HG03064 (cell line): Measurements from ENCODE around the gene FBXL20.

Experiments
- ATAC-seq: cut with Tn5 transposase; IDR thresholded peaks from one replicate; pipeline ENCODE4 v1.9.1; 2021; ENCODE audit warnings: low read depth; ENCODE audit not compliant: unreplicated experiment

FBXL20 gene

DNA sequence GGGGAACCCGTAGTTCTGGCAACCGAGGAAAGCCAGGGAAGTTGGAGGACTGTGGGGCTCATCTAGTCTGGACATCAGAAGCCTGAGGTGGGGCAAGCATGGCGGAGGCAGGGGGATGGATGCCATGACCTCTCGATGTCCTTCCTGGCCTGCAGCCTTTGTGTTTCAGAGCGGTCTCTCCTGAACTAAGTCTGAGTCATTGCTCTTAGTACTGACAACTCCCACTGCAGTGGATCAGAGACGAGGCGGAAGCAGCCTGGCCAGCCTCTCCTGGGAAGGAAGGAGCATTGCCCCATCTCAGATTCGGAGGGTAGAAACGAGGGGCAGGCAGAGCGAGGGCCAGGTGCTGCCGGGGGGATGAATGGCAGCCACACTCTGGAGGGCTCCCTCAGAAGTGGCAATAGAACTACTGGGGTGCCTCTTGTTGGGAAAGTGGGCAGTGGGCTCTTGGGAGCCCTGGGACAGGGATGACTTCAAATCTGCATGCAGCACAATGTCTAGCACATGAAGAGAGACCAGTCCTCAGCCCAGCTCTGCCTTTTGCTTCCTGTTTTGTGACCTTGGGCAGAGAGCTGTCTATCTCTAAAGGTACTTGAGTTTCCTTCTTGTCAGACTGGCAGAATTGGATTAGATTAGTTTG is 172.0 kb downstream of the FBXL20 start:
- no peak for ATAC-seq

GRCh38 chr17:39227364-39227919 is 174.0 kb downstream of the FBXL20 start:
- ATAC-seq = no peak

DNA sequence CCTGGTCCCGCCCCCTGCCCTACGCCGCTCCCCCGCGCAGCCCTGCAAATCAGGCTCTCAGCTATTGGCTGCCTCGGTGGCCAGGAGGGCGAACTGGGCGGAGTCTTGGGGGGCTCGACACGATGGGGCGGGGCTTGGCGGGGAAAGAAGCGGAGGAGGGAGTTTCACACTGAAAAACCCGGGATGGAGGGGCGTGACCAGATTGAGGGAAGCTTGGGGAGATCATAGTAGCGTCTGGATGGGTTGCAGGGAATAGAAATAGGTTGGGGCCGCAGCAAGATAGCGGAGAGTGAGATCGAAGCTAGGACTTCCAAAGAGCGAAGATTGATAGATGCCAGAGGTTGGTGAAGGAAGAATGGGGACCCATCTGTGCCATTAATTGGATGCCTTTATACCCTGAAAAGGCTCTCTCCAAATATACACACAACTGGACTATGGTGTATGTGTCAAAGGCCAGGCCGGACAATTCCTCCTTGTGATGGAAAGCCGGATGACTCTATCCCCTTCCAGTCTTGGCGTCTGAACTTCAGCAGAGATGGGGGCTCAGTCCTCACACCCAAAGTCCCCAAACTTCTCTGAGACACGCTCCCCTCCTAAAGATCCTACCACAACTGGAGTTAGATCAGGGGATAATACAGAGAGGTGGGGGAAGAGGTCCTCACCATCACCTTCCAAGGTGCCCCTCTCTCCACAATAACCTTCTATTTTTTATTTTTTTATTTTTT is 175.3 kb downstream of the FBXL20 start:
- no peak for ATAC-seq

GRCh38 chr17:39225308-39225958 is 176.0 kb downstream of the FBXL20 start, which contains the start of gene STAC2:
Gene STAC2 (minus strand): TSS chr17:39225945. CDS start chr17:39225502, 443 bp downstream.
- ATAC-seq = no peak

DNA sequence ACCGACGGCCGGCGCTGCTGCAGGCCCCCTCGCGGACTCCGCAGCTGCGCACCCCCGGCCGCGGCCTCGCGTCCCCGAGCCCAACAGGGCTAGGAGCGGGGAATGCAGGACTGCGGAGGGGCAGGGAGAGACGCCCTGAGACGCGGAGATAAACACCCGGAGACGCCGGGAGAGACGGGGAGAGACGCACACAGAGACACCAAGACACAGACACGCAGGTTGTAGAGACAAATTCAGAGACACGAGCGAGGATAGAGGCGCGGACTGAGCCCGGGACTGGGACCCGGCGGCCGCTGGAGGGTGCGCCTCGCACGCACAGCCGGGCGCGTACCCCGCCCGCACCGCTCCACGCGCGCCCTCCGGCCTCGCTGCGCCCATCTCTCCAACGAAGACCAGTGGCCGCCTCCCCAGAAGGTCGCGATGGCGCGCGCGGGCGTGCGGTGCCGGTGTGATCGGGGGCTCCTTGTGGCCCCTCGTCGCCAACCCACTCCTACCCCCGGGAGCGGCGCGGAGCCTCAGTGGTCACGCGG is 176.6 kb downstream of the FBXL20 start:
- no peak for ATAC-seq

- ATAC-seq = no peak
These were observed 177.3 kb downstream of the FBXL20 start for GRCh38 chr17:39223907-39224777.

GRCh38 chr17:39222866-39223834 is 178.3 kb downstream of the FBXL20 start:
- ATAC-seq = no peak

GRCh38 chr17:39222151-39222550 is 179.3 kb downstream of the FBXL20 start:
- no peak for ATAC-seq

GRCh38 chr17:39221572-39221971 is 179.9 kb downstream of the FBXL20 start:
- ATAC-seq = no peak

DNA sequence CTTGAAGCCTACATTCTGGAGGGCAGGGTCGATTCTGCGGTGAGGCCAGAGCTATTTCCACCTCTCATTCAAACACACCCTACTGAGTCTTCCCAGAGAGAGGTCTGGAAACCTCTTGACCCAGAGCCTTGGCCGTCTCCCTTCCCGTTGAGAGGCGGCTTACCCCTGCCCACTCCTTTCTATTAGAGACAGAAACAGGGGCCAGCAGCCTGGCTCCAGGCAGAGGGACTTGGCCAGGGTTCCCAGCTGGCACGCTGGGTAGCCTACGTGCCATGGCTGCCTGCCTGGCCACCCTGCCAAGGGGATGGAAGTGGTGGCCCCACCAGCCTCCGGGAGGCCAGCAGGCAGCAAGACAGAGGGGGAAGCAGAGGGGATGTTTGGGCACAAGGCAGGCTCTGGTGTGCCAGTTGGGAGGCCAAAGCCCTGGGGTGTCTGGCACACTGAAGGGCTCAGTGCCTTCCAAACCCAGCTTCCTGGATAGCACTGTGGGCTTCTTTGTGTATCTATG is 181.7 kb downstream of the FBXL20 start:
- ATAC-seq = no peak

GRCh38 chr17:39218906-39219305 is 182.5 kb downstream of the FBXL20 start:
- ATAC-seq = no peak

DNA sequence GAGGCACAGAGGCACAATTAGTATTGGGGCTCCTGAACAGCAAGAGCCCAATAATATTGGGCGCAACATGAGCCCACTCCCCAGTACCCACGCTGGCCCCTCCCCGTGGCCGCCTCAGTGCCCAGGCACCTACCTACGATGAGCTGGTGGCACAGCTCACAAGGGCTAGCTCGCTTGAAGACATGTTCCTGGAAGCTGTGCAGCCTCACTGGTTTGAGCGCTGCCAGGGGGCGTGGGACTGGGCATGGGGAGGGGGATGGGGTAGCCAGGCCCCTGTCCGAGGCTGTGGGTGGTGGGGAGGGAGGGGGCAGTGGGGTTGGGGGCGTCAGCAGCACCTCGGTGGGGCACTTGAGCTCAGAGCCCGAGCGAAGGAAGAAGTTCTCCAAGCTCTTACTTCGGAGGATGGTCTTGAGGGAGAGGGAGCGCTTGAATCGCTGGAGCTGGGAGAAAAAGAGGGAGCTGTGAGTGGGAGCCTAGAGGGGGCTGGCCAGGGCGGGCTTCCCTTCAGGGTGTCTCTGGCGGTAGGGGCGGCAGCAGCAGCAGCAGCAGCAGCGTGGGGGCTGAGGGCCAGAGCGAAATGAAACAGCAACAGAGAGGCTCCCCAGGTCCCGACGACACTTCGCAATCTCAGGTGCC is 183.6 kb downstream of the FBXL20 start:
- no peak for ATAC-seq

GRCh38 chr17:39213852-39214251 is 187.6 kb downstream of the FBXL20 start:
- no peak for ATAC-seq

DNA sequence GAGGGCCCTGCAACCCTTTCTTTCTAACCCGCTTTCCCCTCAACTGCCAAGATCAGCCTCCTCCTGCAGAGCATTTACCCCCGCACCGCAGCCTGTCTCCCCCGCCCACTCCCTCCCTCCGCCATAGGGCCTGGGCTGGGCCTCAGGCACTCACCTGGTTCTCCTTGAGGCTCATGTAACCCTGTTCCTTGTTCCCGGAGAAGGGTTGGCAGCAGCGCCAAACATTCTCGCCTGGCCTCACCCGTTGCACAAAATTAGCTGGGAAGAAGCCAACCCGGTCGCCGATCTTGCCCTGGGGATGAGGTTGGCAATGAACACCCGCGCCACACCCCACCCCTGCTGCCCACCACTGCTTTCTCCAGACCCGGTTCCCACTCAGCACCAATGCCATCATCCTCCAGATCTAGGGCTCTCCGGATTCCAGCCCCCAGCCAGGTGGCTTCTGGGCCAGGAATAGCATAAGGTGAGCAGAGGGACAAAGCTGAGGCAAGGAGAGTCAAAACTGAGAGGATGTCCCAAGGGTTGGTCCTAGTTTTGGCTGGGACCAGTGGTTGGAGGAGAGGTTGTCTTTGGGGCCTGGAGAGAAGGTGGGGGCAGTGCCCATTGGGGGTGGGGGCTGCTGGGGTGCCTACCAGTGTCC is 188.5 kb downstream of the FBXL20 start:
- ATAC-seq = no peak

DNA sequence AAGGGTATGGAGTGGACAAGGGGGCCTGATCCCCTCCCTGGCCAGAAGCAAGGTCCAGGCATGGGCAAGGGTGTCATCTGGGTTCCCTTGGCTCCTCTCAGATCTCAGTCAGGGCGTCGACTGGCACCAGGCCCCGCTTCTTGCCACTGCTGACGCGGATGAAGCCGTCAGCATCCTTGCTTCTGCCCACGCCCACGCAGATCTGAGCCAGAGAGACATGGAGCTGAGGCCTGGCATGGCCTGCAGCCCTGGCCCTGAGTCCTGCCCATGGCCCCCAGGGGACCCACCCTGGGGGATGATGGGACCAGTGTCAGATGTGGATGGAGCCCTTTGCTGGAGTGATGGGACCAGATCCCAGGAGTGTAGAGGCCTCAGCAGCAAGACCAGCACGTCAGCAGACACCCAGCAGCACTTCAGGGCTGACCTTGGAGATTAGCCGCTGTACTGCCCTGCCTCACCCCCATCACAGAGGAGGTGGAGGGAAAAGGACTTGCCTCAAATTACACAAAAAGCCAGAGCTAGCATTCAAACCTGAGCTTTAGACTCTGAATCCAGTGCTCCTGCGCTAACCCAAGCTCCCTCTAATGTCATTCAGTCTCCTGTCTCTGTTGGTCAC is 189.1 kb downstream of the FBXL20 start:
- no peak for ATAC-seq

DNA sequence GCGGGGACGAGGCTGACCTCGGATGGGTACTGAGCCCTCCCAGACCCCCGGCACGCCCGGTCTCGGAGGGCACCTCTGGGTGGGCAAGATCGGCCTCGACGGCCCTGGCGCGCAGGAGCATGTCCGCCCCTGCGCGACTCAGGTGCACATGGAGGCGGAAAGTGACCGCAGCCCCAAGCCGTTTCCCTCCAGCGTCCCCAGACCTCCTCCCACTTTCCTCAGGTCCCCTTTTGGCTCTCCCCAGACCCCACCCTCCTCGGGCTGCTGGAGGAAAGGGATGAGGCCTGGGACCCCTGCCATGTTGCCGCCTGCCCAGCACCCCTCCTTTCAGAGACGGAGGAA is 191.4 kb downstream of the FBXL20 start:
- ATAC-seq = no peak

GRCh38 chr17:39209317-39210092 is 191.9 kb downstream of the FBXL20 start:
- no peak for ATAC-seq
